ENCODE data around the gene LAMP1. TPM values are rescaled to one million over a fixed set of nuclear protein-coding genes. Genes with fewer than 3 reads are reported as not detected.

LAMP1 gene, protein sequence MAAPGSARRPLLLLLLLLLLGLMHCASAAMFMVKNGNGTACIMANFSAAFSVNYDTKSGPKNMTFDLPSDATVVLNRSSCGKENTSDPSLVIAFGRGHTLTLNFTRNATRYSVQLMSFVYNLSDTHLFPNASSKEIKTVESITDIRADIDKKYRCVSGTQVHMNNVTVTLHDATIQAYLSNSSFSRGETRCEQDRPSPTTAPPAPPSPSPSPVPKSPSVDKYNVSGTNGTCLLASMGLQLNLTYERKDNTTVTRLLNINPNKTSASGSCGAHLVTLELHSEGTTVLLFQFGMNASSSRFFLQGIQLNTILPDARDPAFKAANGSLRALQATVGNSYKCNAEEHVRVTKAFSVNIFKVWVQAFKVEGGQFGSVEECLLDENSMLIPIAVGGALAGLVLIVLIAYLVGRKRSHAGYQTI
- 82.9 to 92.9 TPM (median 89.0 TPM) in 5 replicates for total RNA-seq (2022; extraction: Qiagen RNA extraction)

DNA sequence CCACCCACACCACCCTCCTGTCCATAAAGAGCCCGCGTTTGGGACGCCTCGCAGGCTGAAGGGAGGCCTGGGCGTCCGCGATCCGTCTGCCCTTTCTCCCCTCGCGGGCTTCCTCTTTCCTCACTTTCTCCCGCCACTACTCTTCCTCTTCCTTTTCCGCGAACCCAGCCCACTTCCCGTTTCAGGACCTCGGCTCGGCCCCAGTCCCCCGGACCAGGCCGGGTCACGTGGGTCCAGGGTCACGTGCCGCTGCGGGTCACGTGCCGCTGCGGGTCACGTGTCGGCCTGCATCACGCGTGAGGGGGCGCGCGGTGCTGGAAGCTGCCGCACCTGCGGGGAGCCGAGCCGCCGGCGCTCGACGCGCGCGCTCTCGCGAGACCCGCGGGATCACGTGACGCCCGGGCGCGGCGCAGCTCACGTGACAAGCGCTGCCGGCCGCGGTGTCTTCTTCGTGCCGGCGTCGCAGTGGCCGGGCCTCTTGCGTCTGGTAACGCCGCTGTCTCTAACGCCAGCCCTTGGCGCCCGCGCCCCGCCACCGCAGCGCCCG lies at the start of gene LAMP1:
TSS of gene LAMP1 (plus strand) at position 417 of the 547 bp plus-strand sequence. CDS start 196 bp downstream, outside the sequence.

Other genes with a start within 250 kb of the LAMP1 start
- gene F7, start 191.4 kb upstream of the LAMP1 start, total RNA-seq (2022; extraction: Qiagen RNA extraction) = 0.07 to 0.13 TPM (median 0.08 TPM) in 5 replicates
- gene F10, start 174.4 kb upstream of the LAMP1 start, total RNA-seq (2022; extraction: Qiagen RNA extraction) = 0.31 TPM in 1 of 5 replicates, not detected in the others
- gene PROZ, start 138.6 kb upstream of the LAMP1 start, total RNA-seq (2022; extraction: Qiagen RNA extraction) = not detected in 5 replicates
- 38.5 to 43.4 TPM (median 39.9 TPM) in 5 replicates for gene PCID2, start 88.6 kb upstream of the LAMP1 start, total RNA-seq (2022; extraction: Qiagen RNA extraction)
- 48.5 to 62.1 TPM (median 51.8 TPM) in 5 replicates for gene CUL4A, start 87.6 kb upstream of the LAMP1 start, total RNA-seq (2022; extraction: Qiagen RNA extraction)
- gene GRTP1, start 66.9 kb downstream of the LAMP1 start, total RNA-seq (2022; extraction: Qiagen RNA extraction) = 1.7 to 2.2 TPM (median 2.0 TPM) in 5 replicates
- gene ADPRHL1, start 156.2 kb downstream of the LAMP1 start, total RNA-seq (2022; extraction: Qiagen RNA extraction) = 14.4 to 18.4 TPM (median 14.5 TPM) in 5 replicates
- gene DCUN1D2, start 193.5 kb downstream of the LAMP1 start, total RNA-seq (2022; extraction: Qiagen RNA extraction) = 8.7 to 11.1 TPM (median 9.7 TPM) in 5 replicates

All from A549 treated with Hydrocortisone at 1 μM for 4 hours (cell line).